Chondrocyte (in vitro differentiated cells): Measurements from ENCODE around the gene MORN3. TPM values are rescaled to one million over a fixed set of nuclear protein-coding genes. Genes with fewer than 3 reads are reported as not detected.
"Not testable (repeated sequence)": the region's sequence is repeated elsewhere in the genome, so short reads cannot be mapped to it uniquely, and the experiment has no call there.

Experiments
- DNase-seq: peaks from one replicate; pipeline ENCODE4 v3.0.0; 2021; ENCODE audit warnings: mixed read lengths, low spot score
- H3K27ac Mint-ChIP-seq: one replicate; pipeline ENCODE4 v1.8.0; 2021; ENCODE audit warnings: mild to moderate bottlenecking, moderate library complexity, mixed read lengths; ENCODE audit not compliant: unreplicated experiment
- H3K27me3 Mint-ChIP-seq: 2 replicates; pipeline ENCODE4 v1.8.0; 2021; ENCODE audit warnings: low read depth, mixed read lengths
- H3K36me3 Mint-ChIP-seq: 2 replicates; pipeline ENCODE4 v1.8.0; 2021; ENCODE audit warnings: low read depth, mixed read lengths
- H3K4me1 Mint-ChIP-seq: 2 replicates; pipeline ENCODE4 v1.8.0; 2021; ENCODE audit warnings: low read depth, mild to moderate bottlenecking, mixed read lengths
- H3K4me3 Mint-ChIP-seq: one replicate; pipeline ENCODE4 v1.8.0; 2021; ENCODE audit warnings: mild to moderate bottlenecking, moderate library complexity, mixed read lengths; ENCODE audit not compliant: unreplicated experiment
- H3K9me3 Mint-ChIP-seq: 2 replicates; pipeline ENCODE4 v1.8.0; 2021; ENCODE audit warnings: low read depth, mixed read lengths
- CTCF ChIP-seq: fragments of 200-600 bp; sonication (generic); IDR thresholded peaks from 2 replicates; pipeline ENCODE4 v1.5.0; 2021; ENCODE audit warnings: antibody characterized with exemption, mild to moderate bottlenecking, moderate library complexity
- total RNA-seq: library from RNA; stranded (reverse); gene quantifications from 3 replicates; pipeline ENCODE4 v1.2.1, GENCODE V29; 2021

MORN3 gene
- total RNA-seq, 1 donor from 2014 or later, result 0.15 TPM

GRCh38 chr12:121711361-121712189 lies 42.1 kb upstream of the MORN3 start:
- Mint-ChIP-seq H3K36me3 (no peaks in the 10 kb centered on the region), H3K27me3 (no peaks in the 10 kb centered on the region), H3K4me3 (peak overlapping the region; percentile 97), H3K4me1 (peaks cover 32% of the 10 kb centered on the region), H3K9me3 (no peaks in the 10 kb centered on the region), H3K27ac (peak overlapping the region; percentile 96)
- DNase-seq, result no peak
- TF ChIP-seq CTCF, result no peak

- DNase-seq, result no peak
- peaks cover 6% of the 10 kb centered on the region for H3K9me3 Mint-ChIP-seq
- no peak for TF ChIP-seq CTCF
- peaks cover 27% of the 10 kb centered on the region for H3K4me1 Mint-ChIP-seq
- H3K27me3 Mint-ChIP-seq, result no peaks in the 10 kb centered on the region
- no peaks in the 10 kb centered on the region for H3K36me3 Mint-ChIP-seq
- no peak overlapping the region for H3K4me3 Mint-ChIP-seq
- no peak overlapping the region for H3K27ac Mint-ChIP-seq
Measured at GRCh38 chr12:121709478-121709961, 40.1 kb upstream of the MORN3 start.

GRCh38 chr12:121709064-121709424 lies 39.6 kb upstream of the MORN3 start:
- not testable (repeated sequence) for H3K27ac Mint-ChIP-seq, H3K36me3 Mint-ChIP-seq, H3K9me3 Mint-ChIP-seq, H3K4me3 Mint-ChIP-seq, DNase-seq, H3K27me3 Mint-ChIP-seq
- peaks cover 24% of the 10 kb centered on the region for H3K4me1 Mint-ChIP-seq

- no peak overlapping the region for H3K27ac Mint-ChIP-seq
- TF ChIP-seq CTCF, result no peak
- no peak overlapping the region for H3K4me3 Mint-ChIP-seq
- H3K4me1 Mint-ChIP-seq, result peaks cover 18% of the 10 kb centered on the region
- peaks cover 6% of the 10 kb centered on the region for H3K9me3 Mint-ChIP-seq
- H3K27me3 Mint-ChIP-seq, result no peaks in the 10 kb centered on the region
- no peaks in the 10 kb centered on the region for H3K36me3 Mint-ChIP-seq
- DNase-seq, result no peak
Measured at GRCh38 chr12:121708313-121709063, 39.0 kb upstream of the MORN3 start.

GRCh38 chr12:121705514-121705913 lies 36.1 kb upstream of the MORN3 start:
- peaks cover 6% of the 10 kb centered on the region for H3K9me3 Mint-ChIP-seq
- no peaks in the 10 kb centered on the region for H3K36me3 Mint-ChIP-seq
- H3K4me3 Mint-ChIP-seq, result no peak overlapping the region
- no peak for DNase-seq
- H3K4me1 Mint-ChIP-seq, result peaks cover 7% of the 10 kb centered on the region
- no peak for TF ChIP-seq CTCF
- H3K27me3 Mint-ChIP-seq, result peaks cover 2% of the 10 kb centered on the region
- H3K27ac Mint-ChIP-seq, result no peak overlapping the region
